K562 (cell line): Measurements from ENCODE around the gene PI16. TPM values are rescaled to one million over a fixed set of nuclear protein-coding genes. Genes with fewer than 3 reads are reported as not detected.
A peak's percentile ranks its signal among the peaks of the same experiment; 100 is the strongest.

Source experiments
- ATAC-seq: fragments of 200-7000 bp; cut with Tn5 transposase; 3 replicates; pipeline ENCODE4 v1.9.1; 2020; ENCODE audit warnings: moderate library complexity
- BruUV-seq: library from RNA; stranded (reverse); fragments of 400-500 nt; replicated peaks from 2 replicates; lab custom pipeline; 2021; lab: Mats Ljungman, UMichigan
- CTCF ChIA-PET: fragments of 300-600 bp; formaldehyde crosslinking; extraction: SDS; loops from one replicate; lab custom pipeline; 2021; ENCODE audit warnings: low intra/inter-chr PET ratio; lab: Yijun Ruan, JAX
- POLR2A ChIA-PET: fragments of 300-600, 350-650 bp; sonication (Branson Sonifier 250); formaldehyde crosslinking; extraction: SDS; loops from one replicate; lab custom pipeline; 2021; ENCODE audit warnings: antibody characterized with exemption, inconsistent platforms; lab: Yijun Ruan, JAX
- DNase-seq, 4 experiments: peaks; one replicate each; pipeline versions ENCODE4 v3.0.0 to v3.0.0-alpha.2; 2011 to 2018; ENCODE audit warnings: low spot score in 3 of 4, mixed read lengths in 3 of 4; ENCODE audit errors: extremely low read depth in 1 of 4
- FAIRE-seq: peaks from 2 replicates; lab custom pipeline; 2011; peaks lifted over from hg19 to GRCh38; lab: Jason Lieb, UNC
- H2AFZ ChIP-seq: 2 replicates; pipeline ENCODE4 v1.6.0; 2011; ENCODE audit warnings: low read depth, low read length, control low read depth, inconsistent platforms
- H3K27ac ChIP-seq: fragments of 200-600 bp; 3 replicates; pipeline ENCODE4 v1.8.0; 2011; ENCODE audit warnings: low read depth, mild to moderate bottlenecking, control low read depth, inconsistent platforms, low read length, moderate library complexity, mixed read lengths; ENCODE audit errors: extremely low read depth
- H3K27me3 ChIP-seq, 2 experiments: fragments of 300-600 bp in 1 of 2; 2 replicates in 1 of 2; 3 replicates in 1 of 2; pipeline versions ENCODE4 v1.6.0 to v1.8.0; 2011; ENCODE audit warnings: inconsistent platforms in 2 of 2, low read length in 2 of 2, mild to moderate bottlenecking in 1 of 2, mixed read lengths in 1 of 2, moderate library complexity in 1 of 2; ENCODE audit not compliant: control insufficient read depth in 2 of 2, insufficient read depth in 2 of 2
- H3K36me3 ChIP-seq: fragments of 300-600 bp; 3 replicates; pipeline ENCODE4 v1.8.0; 2011; ENCODE audit warnings: mild to moderate bottlenecking, low read length, inconsistent platforms; ENCODE audit not compliant: control insufficient read depth, insufficient read depth
- H3K4me1 ChIP-seq, 2 experiments: fragments of 200-600 bp in 1 of 2; replicated peaks in 1 of 2; 2 replicates in 1 of 2; 3 replicates in 1 of 2; pipeline versions ENCODE4 v1.5.1 to v1.8.0; 2011; ENCODE audit warnings: inconsistent platforms in 2 of 2, low read length in 2 of 2, mild to moderate bottlenecking in 1 of 2, mixed read lengths in 1 of 2, moderate library complexity in 1 of 2; ENCODE audit not compliant: control insufficient read depth in 2 of 2, insufficient read depth in 2 of 2
- H3K4me2 ChIP-seq: 2 replicates; pipeline ENCODE4 v1.6.1; 2011; ENCODE audit warnings: low read length, control low read depth, inconsistent platforms, mixed read lengths; ENCODE audit not compliant: insufficient read depth
- H3K4me3 ChIP-seq: fragments of 200-600 bp; sonication (generic), shearing (Covaris generic); 2 replicates; pipeline ENCODE4 v1.5.1; 2016; ENCODE audit warnings: control low read depth, inconsistent platforms
- H3K79me2 ChIP-seq: fragments of 200-600 bp; 3 replicates; pipeline ENCODE4 v1.8.0; 2011; ENCODE audit warnings: low read length, inconsistent platforms; ENCODE audit not compliant: control insufficient read depth, insufficient read depth
- H3K9ac ChIP-seq, 2 experiments: 2 replicates each; pipeline versions ENCODE4 v1.6.0 to v1.6.1; 2011; ENCODE audit warnings: low read depth in 2 of 2, low read length in 2 of 2, control low read depth in 1 of 2, inconsistent platforms in 1 of 2, mild to moderate bottlenecking in 1 of 2, mixed read lengths in 1 of 2; ENCODE audit not compliant: insufficient read depth in 1 of 2
- H3K9me1 ChIP-seq: one replicate; pipeline ENCODE4 v1.6.0; 2011; ENCODE audit warnings: inconsistent platforms, mild to moderate bottlenecking, low read length, moderate library complexity; ENCODE audit not compliant: control insufficient read depth, insufficient read depth
- H3K9me3 ChIP-seq: replicated peaks from 2 replicates; pipeline ENCODE4 v1.5.1; 2011; ENCODE audit warnings: low read depth, low read length, inconsistent platforms; ENCODE audit not compliant: control insufficient read depth, insufficient read depth
- H4K20me1 ChIP-seq: replicated peaks from 2 replicates; pipeline ENCODE4 v1.6.1; 2011; ENCODE audit warnings: low read length, inconsistent platforms, mixed read lengths; ENCODE audit not compliant: control insufficient read depth, insufficient read depth
- IRF2 ChIP-seq: sonication (generic); formaldehyde crosslinking; IDR thresholded peaks from 2 replicates; pipeline ENCODE4 v1.8.1; 2022; ENCODE audit warnings: mild to moderate bottlenecking, missing genetic modification reagents
- WGBS: fragments of 100-300 bp; shearing (Covaris generic); methylation state at CpG from one replicate; pipeline ENCODE4 v1.1.6; 2016; ENCODE audit warnings: low coverage, mixed read lengths; ENCODE audit not compliant: insufficient coverage; ENCODE audit errors: missing lambda C conversion rate; 5-methylcytosine and 5-hydroxymethylcytosine counted together
- in situ Hi-C: fragments of 300-500 bp; cut with MboI; formaldehyde crosslinking; loops from 4 replicates; pipeline ENCODE4 v1.15.0; 2018; ENCODE audit warnings: inconsistent platforms, mixed read lengths
- intact Hi-C: fragments of 100-400 bp; cut with micrococcal nuclease; formaldehyde crosslinking; loops from 2 replicates; pipeline ENCODE4 v1.14.2; 2022
- polyA plus RNA-seq, 8 experiments: library from polyadenylated mRNA; depleted of rRNA in 4 of 8; stranded (reverse) in 5 of 8; unstranded in 3 of 8; fragments of >200 nt; fragmentation: Nextera tagmentation in 2 of 8; fragmentation: Illumina TruSeq in 1 of 8; extraction: Ambion mirVana in 2 of 8; extraction: Trizol in 1 of 8; gene quantifications; 2 replicates each; pipeline versions ENCODE4 v1.2.1 to v1.2.3, GENCODE V29; 2011 to 2014; ENCODE audit warnings: inconsistent platforms in 1 of 8, missing spikeins in 1 of 8
- total RNA-seq, 7 experiments: library from RNA; depleted of rRNA in 6 of 7; stranded (reverse); fragments of >200 nt in 6 of 7; fragmentation: Illumina TruSeq in 2 of 7; extraction: Trizol in 2 of 7; gene quantifications; 2 replicates each; pipeline versions ENCODE4 v1.2.1 to v1.2.3, GENCODE V29; 2011 to 2021; ENCODE audit warnings: low replicate concordance in 1 of 7
- TF ChIP-seq, protein P1 (sequence below): sonication (generic); formaldehyde crosslinking; IDR thresholded peaks from 2 replicates; pipeline ENCODE4 v1.8.1; 2022; ENCODE audit warnings: missing genetic modification reagents
- TF ChIP-seq, protein P2 (sequence below): conservative IDR thresholded peaks from 2 replicates; pipeline ENCODE4 v1.6.1; 2011; ENCODE audit warnings: low read depth, mild to moderate bottlenecking, low read length; ENCODE audit not compliant: control insufficient read depth
- TF ChIP-seq, protein P3 (sequence below): sonication (generic); formaldehyde crosslinking; IDR thresholded peaks from 2 replicates; pipeline ENCODE4 v1.8.1; 2023; ENCODE audit warnings: mild to moderate bottlenecking, missing genetic modification reagents

Gene PI16
- total and polyA plus RNA-seq, 9 of the 15 experiments (the other 6 are each of a cell fraction or from before 2014, with no cell fraction given), result 0.06 to 0.18 TPM; not detected in 7

DNA sequence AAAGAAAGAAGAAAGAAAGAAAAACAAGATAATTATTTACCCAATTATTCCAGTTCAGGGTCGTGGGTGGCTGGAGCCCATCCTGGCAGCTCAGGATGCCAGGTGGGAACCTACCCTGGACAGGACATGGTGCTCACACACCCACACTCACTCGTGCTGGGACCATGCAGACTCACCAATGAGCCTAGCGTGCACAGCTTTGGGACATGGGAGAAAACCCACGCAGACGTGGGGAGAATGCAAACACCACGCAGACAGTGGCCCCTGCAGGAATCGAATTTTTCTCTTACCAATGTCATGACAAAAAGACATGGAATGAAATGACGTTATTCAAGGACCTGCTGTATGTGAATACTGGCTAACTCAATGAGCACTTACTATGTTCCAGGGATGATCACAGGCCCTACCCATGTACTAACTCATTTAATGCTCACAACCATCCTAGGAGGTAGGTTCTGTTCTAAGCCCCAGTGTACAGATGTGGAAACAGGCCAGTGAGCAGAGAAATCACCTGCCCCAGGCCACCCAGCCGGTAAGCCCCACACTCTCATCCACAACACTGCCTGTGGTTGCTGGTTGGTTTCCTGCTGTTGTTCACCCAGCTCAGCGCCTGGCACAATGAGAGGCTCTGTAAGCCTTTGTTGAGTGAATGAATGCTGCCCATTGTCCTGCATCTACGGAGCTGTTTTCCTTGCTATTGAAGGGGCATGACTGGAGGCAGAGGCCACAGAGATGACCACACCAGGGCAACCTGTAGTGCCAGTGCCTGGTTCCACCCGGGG lies 6.8 kb upstream of the PI16 start:
- FAIRE-seq (no peak), ATAC-seq (peak; percentile 58), DNase-seq (peak in 1 of 4 experiments; percentile 5)
- H3K27me3 ChIP-seq, result peaks cover 24 to 61% of the 10 kb centered on the region in 2 experiments
- 11% methylated on average over 12 of the region's 12 CpGs for WGBS
- H2AFZ ChIP-seq, result no peak overlapping the region
- H4K20me1 ChIP-seq, result peaks cover 2% of the 10 kb centered on the region; the same call in 1 of the 2 replicates
- H3K9me1 ChIP-seq, result no peaks in the 10 kb centered on the region
- BruUV-seq, result no TSS peak
- H3K4me2 ChIP-seq, result no peak overlapping the region
- TF ChIP-seq, protein P1, sequence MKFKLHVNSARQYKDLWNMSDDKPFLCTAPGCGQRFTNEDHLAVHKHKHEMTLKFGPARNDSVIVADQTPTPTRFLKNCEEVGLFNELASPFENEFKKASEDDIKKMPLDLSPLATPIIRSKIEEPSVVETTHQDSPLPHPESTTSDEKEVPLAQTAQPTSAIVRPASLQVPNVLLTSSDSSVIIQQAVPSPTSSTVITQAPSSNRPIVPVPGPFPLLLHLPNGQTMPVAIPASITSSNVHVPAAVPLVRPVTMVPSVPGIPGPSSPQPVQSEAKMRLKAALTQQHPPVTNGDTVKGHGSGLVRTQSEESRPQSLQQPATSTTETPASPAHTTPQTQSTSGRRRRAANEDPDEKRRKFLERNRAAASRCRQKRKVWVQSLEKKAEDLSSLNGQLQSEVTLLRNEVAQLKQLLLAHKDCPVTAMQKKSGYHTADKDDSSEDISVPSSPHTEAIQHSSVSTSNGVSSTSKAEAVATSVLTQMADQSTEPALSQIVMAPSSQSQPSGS (CRISPR knock-in tag), result peak; percentile 58; the same call in 1 of the 2 replicates
- TF ChIP-seq, protein P2, sequence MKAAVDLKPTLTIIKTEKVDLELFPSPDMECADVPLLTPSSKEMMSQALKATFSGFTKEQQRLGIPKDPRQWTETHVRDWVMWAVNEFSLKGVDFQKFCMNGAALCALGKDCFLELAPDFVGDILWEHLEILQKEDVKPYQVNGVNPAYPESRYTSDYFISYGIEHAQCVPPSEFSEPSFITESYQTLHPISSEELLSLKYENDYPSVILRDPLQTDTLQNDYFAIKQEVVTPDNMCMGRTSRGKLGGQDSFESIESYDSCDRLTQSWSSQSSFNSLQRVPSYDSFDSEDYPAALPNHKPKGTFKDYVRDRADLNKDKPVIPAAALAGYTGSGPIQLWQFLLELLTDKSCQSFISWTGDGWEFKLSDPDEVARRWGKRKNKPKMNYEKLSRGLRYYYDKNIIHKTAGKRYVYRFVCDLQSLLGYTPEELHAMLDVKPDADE, result no peak
- TF ChIP-seq IRF2 (CRISPR knock-in tag), result 0 out of 2 replicates have a peak, but pooled peaks have one; percentile 55
- TF ChIP-seq, protein P3, sequence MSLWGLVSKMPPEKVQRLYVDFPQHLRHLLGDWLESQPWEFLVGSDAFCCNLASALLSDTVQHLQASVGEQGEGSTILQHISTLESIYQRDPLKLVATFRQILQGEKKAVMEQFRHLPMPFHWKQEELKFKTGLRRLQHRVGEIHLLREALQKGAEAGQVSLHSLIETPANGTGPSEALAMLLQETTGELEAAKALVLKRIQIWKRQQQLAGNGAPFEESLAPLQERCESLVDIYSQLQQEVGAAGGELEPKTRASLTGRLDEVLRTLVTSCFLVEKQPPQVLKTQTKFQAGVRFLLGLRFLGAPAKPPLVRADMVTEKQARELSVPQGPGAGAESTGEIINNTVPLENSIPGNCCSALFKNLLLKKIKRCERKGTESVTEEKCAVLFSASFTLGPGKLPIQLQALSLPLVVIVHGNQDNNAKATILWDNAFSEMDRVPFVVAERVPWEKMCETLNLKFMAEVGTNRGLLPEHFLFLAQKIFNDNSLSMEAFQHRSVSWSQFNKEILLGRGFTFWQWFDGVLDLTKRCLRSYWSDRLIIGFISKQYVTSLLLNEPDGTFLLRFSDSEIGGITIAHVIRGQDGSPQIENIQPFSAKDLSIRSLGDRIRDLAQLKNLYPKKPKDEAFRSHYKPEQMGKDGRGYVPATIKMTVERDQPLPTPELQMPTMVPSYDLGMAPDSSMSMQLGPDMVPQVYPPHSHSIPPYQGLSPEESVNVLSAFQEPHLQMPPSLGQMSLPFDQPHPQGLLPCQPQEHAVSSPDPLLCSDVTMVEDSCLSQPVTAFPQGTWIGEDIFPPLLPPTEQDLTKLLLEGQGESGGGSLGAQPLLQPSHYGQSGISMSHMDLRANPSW, result no peak
- no peaks in the 10 kb centered on the region for H3K4me1 ChIP-seq
- H3K9ac ChIP-seq, result no peak overlapping the region
- H3K79me2 ChIP-seq, result no peaks in the 10 kb centered on the region
- POLR2A ChIA-PET, result interaction anchor here (0.6 to 0.9 kb wide), 5 partner anchors 8 to 60 kb away, joined by 3 read pairs; no protein-coding TSS in a partner anchor
- CTCF ChIA-PET, result no interaction called here
- H3K9me3 ChIP-seq, result no peaks in the 10 kb centered on the region
- H3K4me3 ChIP-seq, result no peak overlapping the region
- in situ Hi-C loops, result no loop called here
- H3K36me3 ChIP-seq, result no peaks in the 10 kb centered on the region
- H3K27ac ChIP-seq, result no peak overlapping the region
- intact Hi-C loops, result no loop called here
